MM.1S (cell line): ENCODE results near the gene ITPR1.

Experiments used
- CTCF ChIP-seq: fragments of 300-600 bp; sonication (generic); IDR thresholded peaks from 2 replicates; pipeline ENCODE4 v1.5.1; 2016; ENCODE audit warnings: antibody characterized with exemption, low read length, mixed read lengths
- EZH2 ChIP-seq: fragments of 300-600 bp; sonication (generic); optimal IDR thresholded peaks from 2 replicates; pipeline ENCODE3; 2017; ENCODE audit warnings: low read depth, mild to moderate bottlenecking, antibody characterized with exemption, low read length, mixed read lengths
- EZH2phosphoT487 ChIP-seq: fragments of 300-600 bp; sonication (generic); IDR thresholded peaks from 2 replicates; pipeline ENCODE4 v1.6.1; 2018; ENCODE audit warnings: antibody characterized with exemption, low read length

- TF ChIP-seq CTCF (no peak), EZH2 (no peak), EZH2phosphoT487 (no peak)
Observed at GRCh38 chr3:4751502-4752101, 258.5 kb downstream of the ITPR1 start.
